ENCODE results near the gene PKP4. TPM values are rescaled to one million over a fixed set of nuclear protein-coding genes. Genes with fewer than 3 reads are reported as not detected.

Gene PKP4
- total and polyA plus RNA-seq, 2 of the 8 experiments (the other 6 are each of a cell fraction or from before 2014, with no cell fraction given): 48.2 to 88.0 TPM

DNA sequence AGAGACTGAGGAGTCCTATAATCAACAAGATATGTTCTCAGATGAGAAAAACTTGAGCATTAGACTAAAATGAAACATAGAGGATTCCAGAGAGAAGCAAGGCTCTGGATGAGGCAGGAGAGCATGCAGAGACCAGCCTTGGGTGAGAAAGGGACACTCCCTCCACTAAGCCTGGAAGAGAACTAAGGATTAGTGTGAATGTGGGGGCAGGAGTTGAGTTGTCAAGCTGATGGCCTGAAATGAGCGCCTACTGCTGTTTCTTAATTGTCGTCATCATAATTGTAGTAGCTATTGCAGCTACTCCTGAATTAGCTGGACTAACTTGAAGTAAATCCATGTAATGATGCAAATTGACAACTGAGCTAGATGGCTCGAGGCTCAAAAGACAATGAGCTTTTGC lies 114.1 kb downstream of the PKP4 start:
- no peaks in the 10 kb centered on the region; a peak in 1 of 8 replicates for H3K36me3 ChIP-seq (ENCODE audit: control insufficient read depth in 2 of 4, insufficient read depth in 4 of 4, low read length in 3 of 4)
- H4K20me1 ChIP-seq (replicated peaks in 1 of 2; ENCODE audit: control insufficient read depth in 1 of 2, insufficient read depth in 2 of 2, low read length in 2 of 2): no peaks in the 10 kb centered on the region
- DNase-seq (ENCODE audit: low read depth in 1 of 2, low spot score in 2 of 2) (no peak), FAIRE-seq (no peak)
- H3K18ac ChIP-seq (ENCODE audit: extremely low read depth, low read length): no peak overlapping the region
- H3K14ac ChIP-seq (ENCODE audit: insufficient read length): no peak overlapping the region
- no peak overlapping the region for H4K8ac ChIP-seq (ENCODE audit: extremely low read depth, insufficient read depth, low read length)
- no peak overlapping the region for H2AK5ac ChIP-seq (ENCODE audit: low read depth, low read length)
- no peak overlapping the region for H3K4ac ChIP-seq (replicated peaks; ENCODE audit: insufficient read length, low read depth, low read length)
- H3K79me2 ChIP-seq (ENCODE audit: control insufficient read depth in 1 of 2, insufficient read depth in 2 of 2, low read length in 2 of 2): no peaks in the 10 kb centered on the region
- H2BK5ac ChIP-seq (ENCODE audit: low read depth, low read length): no peak overlapping the region
- WGBS, 2 experiments (ENCODE audit: extremely low coverage in 1 of 2, insufficient coverage in 1 of 2, insufficient read length in 1 of 2, insufficient replicate concordance in 2 of 2, low coverage in 1 of 2, low lambda C conversion rate in 2 of 2, missing lambda C conversion rate in 1 of 2): 77% methylated on average over 3 of the region's 3 CpGs; no CpG with 5 or more reads in 1 of the 2 experiments
- no peak overlapping the region for H3K9ac ChIP-seq (replicated peaks in 1 of 4; ENCODE audit: extremely low read depth in 1 of 4, low read depth in 3 of 4, low read length in 3 of 4)
- peaks cover 0 to 3% (median 1%) of the 10 kb centered on the region in 4 experiments; a peak in 1 of 7 replicates for H3K4me1 ChIP-seq (replicated peaks in 1 of 4; ENCODE audit: control insufficient read depth in 3 of 4, insufficient read depth in 4 of 4, low read length in 3 of 4)
- H3K23ac ChIP-seq (ENCODE audit: insufficient read length): no peak overlapping the region
- no peak overlapping the region for H2BK12ac ChIP-seq (ENCODE audit: low read depth, low read length)
- H3K79me1 ChIP-seq (ENCODE audit: low read depth, low read length): peaks cover 3% of the 10 kb centered on the region; the same call in 1 of the 2 replicates
- H3K4me3 ChIP-seq (ENCODE audit: extremely low read depth in 1 of 4, insufficient read depth in 2 of 4, low read depth in 3 of 4, low read length in 4 of 4): no peak overlapping the region
- no peak overlapping the region for H2BK15ac ChIP-seq (ENCODE audit: low read length)
- ChIA-PET CTCF (ENCODE audit: partially characterized antibody) (interaction anchor here (1.2 kb wide), 1 partner anchor 15 kb away, joined by 5 read pairs; no protein-coding TSS in a partner anchor), POLR2A (ENCODE audit: partially characterized antibody) (no interaction called here)
- no peak overlapping the region for H2BK20ac ChIP-seq (ENCODE audit: low read length)
- no peak overlapping the region for H3K56ac ChIP-seq (replicated peaks; ENCODE audit: insufficient read length, low read depth, low read length)
- H3K23me2 ChIP-seq (ENCODE audit: low read depth, low read length): no peaks in the 10 kb centered on the region
- H3K9me3 ChIP-seq (ENCODE audit: insufficient read depth in 2 of 2, low read depth in 1 of 2, low read length in 1 of 2): no peaks in the 10 kb centered on the region
- TF ChIP-seq CEBPB (IDR thresholded peaks at IDR 0.05; ENCODE audit: low read depth, low read length) (no peak), RNF2 (IDR thresholded peaks at IDR 0.05; ENCODE audit: borderline replicate concordance, low read depth, low read length, missing control alignments, poor library complexity, severe bottlenecking) (no peak), BCL11A (IDR thresholded peaks at IDR 0.05; ENCODE audit: low read depth in 2 of 2, low read length in 2 of 2) (no peak), TAF1 (IDR thresholded peaks at IDR 0.05; ENCODE audit: low read depth, low read length) (no peak), FOSL1 (IDR thresholded peaks at IDR 0.05; ENCODE audit: insufficient read depth, low read depth, low read length) (no peak), CBX5 (IDR thresholded peaks at IDR 0.05; ENCODE audit: low read depth, low read length) (no peak), POLR2AphosphoS5 (IDR thresholded peaks at IDR 0.05; ENCODE audit: low read depth, low read length) (no peak), KDM5A (IDR thresholded peaks at IDR 0.05; ENCODE audit: low read length) (no peak), POLR2A (IDR thresholded peaks at IDR 0.05; ENCODE audit: control extremely low read depth in 1 of 2, low read depth in 2 of 2, low read length in 2 of 2) (no peak), MAFK (IDR thresholded peaks at IDR 0.05; ENCODE audit: low read depth, low read length) (no peak), CTBP2 (IDR thresholded peaks at IDR 0.05; ENCODE audit: borderline replicate concordance, insufficient read depth, insufficient read length, low read length) (no peak), NANOG (IDR thresholded peaks at IDR 0.05; ENCODE audit: insufficient read depth, low read depth, low read length, poor library complexity, severe bottlenecking) (no peak), SP1 (IDR thresholded peaks at IDR 0.05; ENCODE audit: low read depth, low read length) (no peak)
- H4K91ac ChIP-seq (replicated peaks; ENCODE audit: insufficient read length, low read length): no peak overlapping the region
- no peak overlapping the region for H3K4me2 ChIP-seq (ENCODE audit: insufficient read depth in 1 of 2, low read depth in 2 of 2, low read length in 2 of 2)
- H3K27ac ChIP-seq (ENCODE audit: low read depth, low read length): no peak overlapping the region
- no peak overlapping the region for H2BK120ac ChIP-seq (replicated peaks; ENCODE audit: low read depth, low read length)
- H3K27me3 ChIP-seq (replicated peaks in 1 of 4; ENCODE audit: control insufficient read depth in 3 of 4, extremely low read depth in 1 of 4, insufficient read depth in 3 of 4, low read length in 3 of 4): no peaks in the 10 kb centered on the region
- no peak overlapping the region for H4K5ac ChIP-seq (ENCODE audit: insufficient read length, low read depth, low read length)
- H2AFZ ChIP-seq (ENCODE audit: low read length): no peak overlapping the region
